ENCODE results near the gene TLE1. TPM values are rescaled to one million over a fixed set of nuclear protein-coding genes. Genes with fewer than 3 reads are reported as not detected.
"Not testable (repeated sequence)": the region's sequence is repeated elsewhere in the genome, so short reads cannot be mapped to it uniquely, and the experiment has no call there.

Gene TLE1
- total RNA-seq, 2 experiments from 2014 or later = 0.37 to 0.75 TPM

DNA sequence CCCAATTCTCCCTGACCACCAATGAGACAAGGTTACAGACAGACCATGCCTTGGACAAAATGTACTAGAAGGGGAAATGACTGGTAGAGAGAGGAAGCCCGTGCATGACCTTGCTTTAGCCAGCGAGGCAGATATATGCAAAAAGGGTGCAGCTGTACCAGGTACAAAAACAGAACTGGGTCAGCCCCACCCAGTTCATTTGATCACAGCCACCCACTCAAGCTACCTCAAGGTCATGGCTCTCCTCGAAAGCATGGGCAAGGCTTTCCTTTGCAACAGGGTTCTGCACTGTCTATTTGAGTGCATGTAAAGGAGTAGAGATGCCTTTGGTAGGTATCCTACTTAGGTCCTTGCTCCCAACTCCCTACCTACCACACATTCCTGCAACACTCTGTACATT is 33.3 kb downstream of the TLE1 start:
- H3K4me1 Mint-ChIP-seq = no peaks in the 10 kb centered on the region
- POLR2A ChIA-PET = no interaction called here
- no peak for DNase-seq
- H3K4me3 Mint-ChIP-seq = no peak overlapping the region
- H3K36me3 Mint-ChIP-seq (ENCODE audit: low read depth) = no peaks in the 10 kb centered on the region
- H3K9me3 Mint-ChIP-seq = no peaks in the 10 kb centered on the region
- CTCF ChIA-PET = no interaction called here
- H3K27me3 Mint-ChIP-seq = no peaks in the 10 kb centered on the region
- no peak overlapping the region for H3K27ac Mint-ChIP-seq

DNA sequence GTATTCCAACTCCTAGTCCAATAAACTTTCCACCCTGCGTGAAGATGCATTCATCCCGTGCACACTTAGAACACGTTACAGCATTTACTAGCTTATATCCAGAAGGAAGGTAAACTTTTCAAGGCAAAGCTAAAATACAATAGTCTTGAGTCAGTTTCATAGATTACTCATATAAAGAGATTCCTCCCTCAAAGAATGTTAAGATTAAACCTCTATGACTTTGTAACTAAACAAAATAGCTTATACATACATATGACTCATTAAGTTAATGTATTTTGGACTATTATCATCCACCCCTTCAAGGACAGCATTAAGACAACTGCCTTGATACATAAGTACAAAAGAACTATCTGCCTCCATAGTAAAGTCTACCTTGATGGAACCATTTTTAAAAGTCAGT is 36.1 kb downstream of the TLE1 start:
- Mint-ChIP-seq H3K27ac (no peak overlapping the region), H3K4me3 (no peak overlapping the region), H3K9me3 (no peaks in the 10 kb centered on the region), H3K27me3 (no peaks in the 10 kb centered on the region), H3K4me1 (no peaks in the 10 kb centered on the region), H3K36me3 (ENCODE audit: low read depth) (no peaks in the 10 kb centered on the region)
- POLR2A ChIA-PET = no interaction called here
- CTCF ChIA-PET = no interaction called here
- DNase-seq = no peak

DNA sequence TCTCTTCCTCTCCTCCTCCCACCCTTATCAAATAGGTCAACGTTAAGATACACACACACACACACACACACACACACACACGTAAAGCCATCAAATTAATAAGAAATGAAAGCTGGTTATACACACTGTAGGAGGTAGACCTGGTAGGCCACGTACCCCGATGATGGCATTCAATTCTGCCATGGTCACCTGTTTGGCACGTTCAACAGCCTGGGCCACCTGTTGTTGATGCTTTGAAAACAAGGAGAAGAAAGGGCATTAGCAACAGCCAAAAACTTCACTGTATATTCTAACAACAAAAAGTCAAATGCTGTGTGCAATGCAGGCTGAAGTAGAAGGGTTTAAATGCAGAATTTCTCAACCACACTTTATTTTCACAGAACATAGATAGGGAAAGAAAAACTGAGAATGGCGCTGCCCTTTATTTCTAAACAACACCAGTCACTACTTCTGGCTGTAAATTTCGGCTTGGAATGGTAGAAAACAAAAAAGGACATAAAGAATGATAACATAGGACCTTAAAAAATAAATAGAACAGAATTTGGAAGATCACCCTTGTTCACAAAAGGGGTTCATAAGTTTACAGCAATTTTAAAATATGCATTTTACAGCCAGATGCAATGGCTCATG is 37.2 kb downstream of the TLE1 start:
- ChIA-PET CTCF (no interaction called here), POLR2A (no interaction called here)
- no peaks in the 10 kb centered on the region for H3K36me3 Mint-ChIP-seq (ENCODE audit: low read depth)
- no peaks in the 10 kb centered on the region for H3K4me1 Mint-ChIP-seq
- H3K9me3 Mint-ChIP-seq = no peaks in the 10 kb centered on the region
- no peak for DNase-seq
- no peaks in the 10 kb centered on the region for H3K27me3 Mint-ChIP-seq
- no peak overlapping the region for H3K4me3 Mint-ChIP-seq
- H3K27ac Mint-ChIP-seq = no peak overlapping the region

DNA sequence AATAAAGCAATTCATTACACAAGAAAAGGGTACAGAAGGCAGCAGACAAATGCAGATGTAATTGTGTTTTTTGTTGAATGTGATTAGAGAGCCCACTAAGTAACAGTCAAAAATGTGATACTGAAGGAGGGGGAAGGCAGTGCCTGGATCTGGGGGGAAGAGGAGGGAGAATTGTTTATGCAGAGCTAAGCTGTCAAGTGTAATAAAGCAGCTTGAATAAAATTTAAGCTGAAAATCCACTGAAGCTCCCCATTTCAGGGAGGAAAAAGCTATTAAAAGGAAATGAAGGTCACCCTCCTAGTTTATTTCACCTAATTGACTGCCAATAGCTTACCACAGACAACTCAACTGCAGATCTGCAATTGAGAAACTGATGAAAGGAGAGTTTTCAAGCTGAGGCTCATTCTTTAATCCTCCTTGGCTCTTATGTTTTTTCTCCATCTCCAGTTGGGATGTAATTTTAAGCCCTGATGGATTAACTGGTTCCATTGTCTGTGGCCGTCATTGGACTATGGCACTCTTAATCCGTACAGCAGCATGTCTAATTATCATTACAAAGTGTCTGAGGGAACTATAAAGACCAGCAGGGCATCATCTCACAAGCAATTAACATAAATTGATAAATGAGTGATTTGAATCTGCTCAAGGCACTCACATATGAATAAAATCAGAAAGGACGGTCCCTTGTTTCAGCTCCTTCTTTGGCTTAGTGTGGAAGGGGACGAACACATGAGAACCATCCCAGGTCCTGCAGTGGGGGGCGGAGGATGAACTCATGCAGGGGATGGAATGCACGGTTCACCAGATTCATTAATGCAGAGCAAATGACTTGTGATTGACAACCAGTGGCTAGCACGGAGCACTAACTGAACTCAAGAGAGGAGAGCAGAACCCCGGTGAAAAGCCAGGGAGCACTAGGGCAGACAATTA is 38.5 kb downstream of the TLE1 start:
- H3K9me3 Mint-ChIP-seq = no peaks in the 10 kb centered on the region
- POLR2A ChIA-PET = no interaction called here

DNA sequence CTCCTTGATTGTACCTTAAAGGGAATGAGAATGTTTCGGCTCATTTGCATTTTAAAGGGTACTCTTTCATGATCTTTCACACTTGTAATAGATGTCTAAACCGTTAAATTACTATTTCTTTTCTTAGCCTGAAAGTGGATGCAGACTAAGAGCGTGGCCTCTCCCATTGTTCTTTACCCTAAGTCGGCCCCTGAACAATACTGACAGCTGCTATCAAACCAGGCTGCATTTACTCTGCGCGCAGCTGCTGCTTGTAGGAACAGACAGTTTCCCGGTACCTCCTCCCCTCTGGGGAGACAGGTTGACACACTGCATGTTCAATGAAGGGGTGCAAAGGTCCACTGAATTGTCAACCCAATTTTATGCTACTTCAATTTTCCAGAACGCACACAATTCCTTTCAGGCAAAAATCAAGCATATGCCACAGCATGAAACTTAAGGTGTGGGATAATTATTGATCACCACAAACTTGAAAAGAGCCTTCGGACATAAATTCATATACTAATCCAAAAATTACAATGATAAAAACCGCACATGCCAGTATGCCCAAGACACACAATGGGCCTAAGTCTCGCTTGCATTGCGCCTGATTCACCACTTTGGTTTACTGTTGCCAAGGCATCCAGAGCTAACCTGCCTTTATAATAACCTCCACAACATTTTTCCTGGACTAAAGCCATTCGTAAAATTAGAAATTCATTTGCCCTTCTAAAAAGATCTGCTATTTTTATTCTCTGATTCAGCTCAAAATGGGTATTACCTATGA is 39.7 kb downstream of the TLE1 start:
- POLR2A ChIA-PET = no interaction called here
- no peaks in the 10 kb centered on the region for H3K27me3 Mint-ChIP-seq
- H3K4me3 Mint-ChIP-seq = no peak overlapping the region
- DNase-seq = no peak
- H3K27ac Mint-ChIP-seq = no peak overlapping the region
- H3K9me3 Mint-ChIP-seq = no peaks in the 10 kb centered on the region
- no peaks in the 10 kb centered on the region for H3K4me1 Mint-ChIP-seq
- H3K36me3 Mint-ChIP-seq (ENCODE audit: low read depth) = no peaks in the 10 kb centered on the region
- CTCF ChIA-PET = interaction anchor here (0.6 kb wide), 1 partner anchor 50 kb away, joined by 3 read pairs; no protein-coding TSS in a partner anchor

More for the DNA sequence above, 38.5 kb downstream of the TLE1 start:
- Mint-ChIP-seq H3K27me3 (no peaks in the 10 kb centered on the region), H3K4me3 (no peak overlapping the region), H3K27ac (no peak overlapping the region), H3K36me3 (ENCODE audit: low read depth) (no peaks in the 10 kb centered on the region), H3K4me1 (no peaks in the 10 kb centered on the region)
- DNase-seq = no peak
- CTCF ChIA-PET = interaction anchor here (0.6 kb wide), 1 partner anchor 49 kb away, joined by 3 read pairs; no protein-coding TSS in a partner anchor

DNA sequence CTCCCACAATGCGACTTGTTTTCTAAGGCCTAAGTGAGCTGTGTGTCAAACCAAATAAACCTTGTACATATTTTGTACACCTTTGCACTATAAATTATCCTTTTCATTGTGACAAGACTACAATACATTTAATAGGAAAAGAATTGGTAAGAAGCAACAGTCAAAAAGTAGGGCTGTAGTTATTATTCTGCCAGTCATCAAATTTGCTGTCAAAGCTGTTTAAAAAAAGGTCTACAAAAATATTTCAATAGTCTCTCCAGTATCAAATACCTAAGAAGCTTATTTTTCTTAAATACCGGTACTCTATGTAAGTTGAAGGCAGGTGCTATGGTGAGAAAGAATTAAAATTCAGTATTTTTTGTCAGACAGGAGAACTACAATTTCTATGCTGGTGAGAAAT is 40.5 kb downstream of the TLE1 start:
- no peaks in the 10 kb centered on the region for H3K9me3 Mint-ChIP-seq
- DNase-seq = no peak
- H3K27me3 Mint-ChIP-seq = no peaks in the 10 kb centered on the region
- ChIA-PET POLR2A (no interaction called here), CTCF (no interaction called here)
- no peak overlapping the region for H3K4me3 Mint-ChIP-seq
- H3K27ac Mint-ChIP-seq = no peak overlapping the region
- H3K4me1 Mint-ChIP-seq = no peaks in the 10 kb centered on the region
- no peaks in the 10 kb centered on the region for H3K36me3 Mint-ChIP-seq (ENCODE audit: low read depth)

DNA sequence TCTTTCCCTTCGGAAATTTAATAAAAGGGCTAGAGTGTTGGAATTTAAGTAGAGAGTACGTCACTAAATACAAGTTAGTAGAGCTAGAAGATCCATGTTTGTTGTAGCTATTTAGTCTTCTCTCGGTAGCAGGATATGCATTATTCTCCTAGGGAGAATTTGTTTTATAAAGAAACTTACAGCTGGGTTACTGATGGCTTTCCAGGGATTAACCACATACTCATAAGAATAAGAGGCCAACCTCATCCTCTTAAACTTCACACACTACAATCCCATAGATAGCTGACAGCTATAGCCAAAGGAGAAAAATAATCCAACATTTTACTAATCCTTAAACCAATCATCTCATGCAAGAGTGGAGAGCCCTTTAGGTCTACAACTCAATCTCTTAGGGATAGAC is 43.0 kb downstream of the TLE1 start:
- no peaks in the 10 kb centered on the region for H3K9me3 Mint-ChIP-seq
- no peak overlapping the region for H3K27ac Mint-ChIP-seq
- no peak for DNase-seq
- no peaks in the 10 kb centered on the region for H3K4me1 Mint-ChIP-seq
- ChIA-PET CTCF (no interaction called here), POLR2A (no interaction called here)
- H3K36me3 Mint-ChIP-seq (ENCODE audit: low read depth) = no peaks in the 10 kb centered on the region
- H3K27me3 Mint-ChIP-seq = no peaks in the 10 kb centered on the region
- H3K4me3 Mint-ChIP-seq = no peak overlapping the region

DNA sequence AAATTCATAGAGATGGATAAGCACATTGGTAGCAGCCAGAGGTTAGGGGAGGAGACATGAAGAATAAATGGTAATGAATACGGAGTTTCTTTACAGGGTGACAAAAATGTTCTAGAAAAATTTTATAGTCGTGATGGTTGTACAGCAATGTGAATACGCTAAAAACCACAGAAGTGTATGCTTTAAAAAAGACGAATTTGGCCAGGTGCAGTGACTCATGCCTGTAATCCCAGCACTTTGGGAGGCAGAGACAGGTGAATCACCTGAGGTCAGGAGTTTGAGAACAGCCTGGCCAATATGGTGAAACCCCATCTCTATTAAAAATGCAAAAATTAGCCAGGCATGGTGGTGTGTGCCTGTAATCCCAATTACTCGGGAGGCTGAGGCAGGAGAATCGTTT is 44.8 kb downstream of the TLE1 start:
- DNase-seq; H3K4me1 Mint-ChIP-seq; POLR2A ChIA-PET; H3K9me3 Mint-ChIP-seq; H3K36me3 Mint-ChIP-seq (ENCODE audit: low read depth); CTCF ChIA-PET; H3K27me3 Mint-ChIP-seq; H3K27ac Mint-ChIP-seq; H3K4me3 Mint-ChIP-seq: not testable (repeated sequence)

DNA sequence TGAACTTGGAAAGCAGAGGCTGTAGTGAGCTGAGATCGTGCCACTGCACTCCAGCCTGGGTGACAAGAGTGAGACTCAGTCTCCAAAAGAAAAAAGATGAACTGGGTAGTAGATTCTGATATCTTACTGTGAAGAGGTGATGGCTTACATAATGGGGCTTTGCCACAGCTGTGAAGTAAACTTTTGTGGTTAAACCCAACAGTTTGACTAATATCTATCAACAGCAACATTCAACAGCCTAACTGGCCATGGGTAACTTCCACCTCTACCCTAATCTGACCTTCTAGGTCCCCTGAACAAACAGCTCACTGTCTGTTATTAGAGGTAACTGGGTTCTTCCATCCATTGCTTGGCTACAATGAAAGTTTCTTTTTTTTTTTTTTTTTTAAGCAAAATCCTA is 52.1 kb downstream of the TLE1 start:
- ChIA-PET CTCF (no interaction called here), POLR2A (no interaction called here)
- H3K9me3 Mint-ChIP-seq = no peaks in the 10 kb centered on the region
- H3K4me1 Mint-ChIP-seq = no peaks in the 10 kb centered on the region
- no peak overlapping the region for H3K4me3 Mint-ChIP-seq
- H3K27me3 Mint-ChIP-seq = no peaks in the 10 kb centered on the region
- no peaks in the 10 kb centered on the region for H3K36me3 Mint-ChIP-seq (ENCODE audit: low read depth)
- no peak for DNase-seq
- no peak overlapping the region for H3K27ac Mint-ChIP-seq

DNA sequence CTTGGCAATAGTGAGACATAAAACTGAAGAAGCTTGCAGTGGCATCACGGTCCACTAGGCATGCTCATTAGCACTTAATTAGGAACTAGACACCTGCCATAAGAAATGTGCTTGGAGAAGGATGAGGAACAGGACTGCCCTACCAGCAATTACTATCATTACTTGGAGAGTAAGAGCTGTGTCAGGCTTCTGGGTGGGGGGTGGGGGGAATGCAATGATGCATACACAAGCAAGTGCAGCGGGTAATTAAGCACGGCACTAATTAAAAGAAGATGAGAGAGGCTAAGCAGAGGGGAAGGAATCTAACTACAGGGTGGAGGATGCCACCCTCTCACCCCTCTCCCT is 53.1 kb downstream of the TLE1 start:
- H3K27ac Mint-ChIP-seq = no peak overlapping the region
- ChIA-PET CTCF (no interaction called here), POLR2A (no interaction called here)
- peaks cover 2% of the 10 kb centered on the region for H3K27me3 Mint-ChIP-seq
- H3K4me1 Mint-ChIP-seq = no peaks in the 10 kb centered on the region
- no peak overlapping the region for H3K4me3 Mint-ChIP-seq
- no peak for DNase-seq
- no peaks in the 10 kb centered on the region for H3K36me3 Mint-ChIP-seq (ENCODE audit: low read depth)
- no peaks in the 10 kb centered on the region for H3K9me3 Mint-ChIP-seq

DNA sequence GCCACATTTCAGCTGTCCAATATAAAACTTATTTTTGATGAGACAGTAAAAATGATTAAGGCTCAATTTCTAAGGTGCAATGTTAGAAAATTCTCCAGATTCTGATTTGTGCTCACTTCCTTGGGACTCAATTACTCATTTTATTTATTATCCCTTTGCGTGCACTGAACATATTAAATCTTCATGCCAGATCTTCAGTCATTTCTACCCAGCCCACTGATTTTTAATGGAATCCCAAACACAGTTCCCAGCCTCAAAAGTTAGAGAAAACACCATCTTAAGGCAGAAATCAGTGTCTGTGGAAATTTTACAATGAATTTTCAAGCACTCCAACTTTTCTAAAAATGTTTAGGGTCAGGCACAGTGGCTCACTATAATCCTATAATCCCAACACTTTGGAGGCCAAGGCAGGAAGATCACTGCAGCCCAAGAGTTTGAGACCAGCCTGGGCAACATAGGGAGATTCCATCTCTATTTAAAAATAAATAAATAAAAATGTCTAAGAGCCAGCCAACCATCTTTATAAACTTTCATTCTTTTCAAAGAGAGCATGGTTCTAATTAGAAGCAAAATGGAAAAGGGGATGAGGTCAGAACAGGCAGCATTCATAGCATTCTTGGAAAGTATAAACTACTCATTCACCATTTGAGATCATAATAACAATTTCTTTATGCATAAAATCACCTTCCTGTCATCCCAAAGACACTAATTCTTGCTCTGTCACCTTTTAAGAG is 53.7 kb downstream of the TLE1 start:
- Mint-ChIP-seq H3K4me3 (no peak overlapping the region), H3K36me3 (ENCODE audit: low read depth) (no peaks in the 10 kb centered on the region), H3K27me3 (peaks cover 2% of the 10 kb centered on the region), H3K4me1 (no peaks in the 10 kb centered on the region), H3K9me3 (no peaks in the 10 kb centered on the region), H3K27ac (no peak overlapping the region)
- ChIA-PET POLR2A (no interaction called here), CTCF (no interaction called here)
- DNase-seq = no peak

DNA sequence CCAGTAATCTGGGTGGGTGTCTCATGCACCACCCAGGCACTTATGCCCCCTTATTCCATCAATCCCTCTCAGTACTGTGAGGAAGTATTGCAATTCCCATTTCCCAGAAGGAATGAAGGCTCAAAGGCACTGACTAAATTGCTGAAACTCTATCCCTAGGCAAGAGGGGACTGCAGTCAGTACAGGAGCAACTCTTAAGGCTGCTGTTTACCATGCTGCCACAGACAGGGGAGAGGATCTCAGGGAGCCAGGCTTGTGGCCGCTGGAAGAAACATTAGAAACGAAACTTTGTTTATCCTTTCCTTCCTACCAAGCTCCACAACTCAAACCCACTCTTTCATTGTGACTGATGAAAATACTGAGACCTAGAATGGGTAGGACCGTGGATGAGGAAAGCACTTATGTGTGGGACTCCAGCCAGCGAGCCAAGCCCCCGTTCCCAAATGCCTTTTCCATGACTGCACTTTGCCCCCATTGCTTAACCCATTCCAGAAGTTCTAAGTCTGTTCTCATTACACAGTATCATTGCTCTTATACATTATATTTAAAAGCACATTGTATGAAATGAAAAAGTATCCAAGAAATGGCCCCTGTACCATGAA is 54.3 kb downstream of the TLE1 start:
- Mint-ChIP-seq H3K27ac (no peak overlapping the region), H3K27me3 (peaks cover 2% of the 10 kb centered on the region), H3K9me3 (no peaks in the 10 kb centered on the region), H3K4me3 (no peak overlapping the region), H3K36me3 (ENCODE audit: low read depth) (no peaks in the 10 kb centered on the region), H3K4me1 (no peaks in the 10 kb centered on the region)
- ChIA-PET POLR2A (no interaction called here), CTCF (no interaction called here)
- no peak for DNase-seq
